Activated CD4-positive, alpha-beta memory T cell treated with anti-CD3 and anti-CD28 coated beads for 36 hours (primary cell): ENCODE data around the gene TNIP2. TPM values are rescaled to one million over a fixed set of nuclear protein-coding genes. Genes with fewer than 3 reads are reported as not detected.

ENCODE experiments used
- CTCF ChIA-PET: fragments of 350-600 bp; sonication (Branson Sonifier 250); formaldehyde crosslinking; loops from one replicate; lab custom pipeline; 2021; ENCODE audit warnings: antibody characterized with exemption, inconsistent platforms; lab: Charles Lee
- POLR2A ChIA-PET: fragments of 350-600 bp; sonication (Branson Sonifier 250); formaldehyde crosslinking; loops from one replicate; lab custom pipeline; 2021; ENCODE audit warnings: antibody characterized with exemption; lab: Charles Lee
- DNase-seq: peaks from one replicate; pipeline ENCODE4 v3.0.0-alpha.2; 2020
- H3K27ac Mint-ChIP-seq: one replicate; pipeline ENCODE4 v1.8.0; 2021; ENCODE audit warnings: mixed read lengths
- H3K27me3 Mint-ChIP-seq: one replicate; pipeline ENCODE4 v1.8.0; 2021; ENCODE audit warnings: mixed read lengths
- H3K36me3 Mint-ChIP-seq: one replicate; pipeline ENCODE4 v1.8.0; 2021; ENCODE audit warnings: mixed read lengths
- H3K4me1 Mint-ChIP-seq: one replicate; pipeline ENCODE4 v1.8.0; 2021; ENCODE audit warnings: low read depth, mixed read lengths
- H3K4me3 Mint-ChIP-seq: one replicate; pipeline ENCODE4 v1.8.0; 2021; ENCODE audit warnings: mild to moderate bottlenecking, mixed read lengths
- H3K9me3 Mint-ChIP-seq: one replicate; pipeline ENCODE4 v1.8.0; 2021; ENCODE audit warnings: mixed read lengths
- intact Hi-C: fragments of 100-400 bp; cut with micrococcal nuclease; formaldehyde crosslinking; loops from one replicate; pipeline ENCODE4 v1.15.1; 2023
- total RNA-seq, 2 experiments: library from RNA; stranded (reverse); gene quantifications; one replicate each; pipeline ENCODE4 v1.2.3, GENCODE V29; 2021

TNIP2 gene
- total RNA-seq, 2 experiments from 2014 or later, result 74.2 to 77.5 TPM

- intact Hi-C loops, result no loop called here
- H3K27ac Mint-ChIP-seq, result peak overlapping the region; percentile 8
- no peak overlapping the region for H3K4me3 Mint-ChIP-seq
- CTCF ChIA-PET, result no interaction called here
- POLR2A ChIA-PET, result no interaction called here
- H3K36me3 Mint-ChIP-seq, result peaks cover 59% of the 10 kb centered on the region
- no peak for DNase-seq
- H3K4me1 Mint-ChIP-seq, result peaks cover 6% of the 10 kb centered on the region
- no peaks in the 10 kb centered on the region for H3K27me3 Mint-ChIP-seq
- H3K9me3 Mint-ChIP-seq, result no peaks in the 10 kb centered on the region
These were observed 56.6 kb downstream of the TNIP2 start for GRCh38 chr4:2699534-2699933.

GRCh38 chr4:2698951-2699505 is 57.1 kb downstream of the TNIP2 start:
- Mint-ChIP-seq H3K27ac (peak overlapping the region; percentile 18), H3K9me3 (no peaks in the 10 kb centered on the region), H3K4me1 (peaks cover 6% of the 10 kb centered on the region), H3K27me3 (no peaks in the 10 kb centered on the region), H3K36me3 (peaks cover 61% of the 10 kb centered on the region), H3K4me3 (no peak overlapping the region)
- CTCF ChIA-PET, result no interaction called here
- intact Hi-C loops, result no loop called here
- POLR2A ChIA-PET, result no interaction called here
- DNase-seq, result no peak

GRCh38 chr4:2698504-2698903 is 57.6 kb downstream of the TNIP2 start:
- DNase-seq, result no peak
- ChIA-PET POLR2A (no interaction called here), CTCF (no interaction called here)
- Mint-ChIP-seq H3K27me3 (no peaks in the 10 kb centered on the region), H3K4me1 (peaks cover 6% of the 10 kb centered on the region), H3K4me3 (no peak overlapping the region), H3K36me3 (peaks cover 66% of the 10 kb centered on the region), H3K27ac (peak overlapping the region; percentile 34), H3K9me3 (no peaks in the 10 kb centered on the region)
- intact Hi-C loops, result no loop called here

- CTCF ChIA-PET, result no interaction called here
- intact Hi-C loops, result no loop called here
- no peaks in the 10 kb centered on the region for H3K27me3 Mint-ChIP-seq
- no peaks in the 10 kb centered on the region for H3K9me3 Mint-ChIP-seq
- H3K27ac Mint-ChIP-seq, result no peak overlapping the region
- DNase-seq, result no peak
- POLR2A ChIA-PET, result no interaction called here
- H3K36me3 Mint-ChIP-seq, result peaks cover 66% of the 10 kb centered on the region
- H3K4me3 Mint-ChIP-seq, result no peak overlapping the region
- peaks cover 6% of the 10 kb centered on the region for H3K4me1 Mint-ChIP-seq
These were observed 58.1 kb downstream of the TNIP2 start for GRCh38 chr4:2697995-2698414.

- peaks cover 18% of the 10 kb centered on the region for H3K4me1 Mint-ChIP-seq
- H3K9me3 Mint-ChIP-seq, result no peaks in the 10 kb centered on the region
- peaks cover 63% of the 10 kb centered on the region for H3K36me3 Mint-ChIP-seq
- no peak for DNase-seq
- intact Hi-C loops, result no loop called here
- H3K27me3 Mint-ChIP-seq, result no peaks in the 10 kb centered on the region
- H3K27ac Mint-ChIP-seq, result no peak overlapping the region
- H3K4me3 Mint-ChIP-seq, result no peak overlapping the region
- CTCF ChIA-PET, result no interaction called here
- POLR2A ChIA-PET, result no interaction called here
These were observed 59.7 kb downstream of the TNIP2 start for GRCh38 chr4:2696423-2696822.

- intact Hi-C loops, result no loop called here
- Mint-ChIP-seq H3K4me1 (peaks cover 25% of the 10 kb centered on the region), H3K36me3 (peaks cover 63% of the 10 kb centered on the region), H3K27ac (peak overlapping the region; percentile 8), H3K27me3 (no peaks in the 10 kb centered on the region), H3K9me3 (no peaks in the 10 kb centered on the region), H3K4me3 (no peak overlapping the region)
- ChIA-PET CTCF (interaction anchor here (1.0 kb wide), 1 partner anchor 283 kb away, joined by 3 read pairs; no protein-coding TSS in a partner anchor), POLR2A (no interaction called here)
- no peak for DNase-seq
These were observed 60.6 kb downstream of the TNIP2 start for GRCh38 chr4:2695346-2696060.

GRCh38 chr4:2694691-2695090 is 61.4 kb downstream of the TNIP2 start:
- Mint-ChIP-seq H3K27me3 (no peaks in the 10 kb centered on the region), H3K27ac (no peak overlapping the region), H3K4me3 (no peak overlapping the region), H3K36me3 (peaks cover 61% of the 10 kb centered on the region), H3K9me3 (no peaks in the 10 kb centered on the region), H3K4me1 (peaks cover 31% of the 10 kb centered on the region)
- ChIA-PET POLR2A (no interaction called here), CTCF (interaction anchor here (1.0 kb wide), 1 partner anchor 283 kb away, joined by 3 read pairs; no protein-coding TSS in a partner anchor)
- intact Hi-C loops, result no loop called here
- DNase-seq, result no peak

GRCh38 chr4:2691952-2692435 is 64.1 kb downstream of the TNIP2 start:
- H3K4me1 Mint-ChIP-seq, result peaks cover 25% of the 10 kb centered on the region
- H3K27ac Mint-ChIP-seq, result peak overlapping the region; percentile 78
- H3K4me3 Mint-ChIP-seq, result no peak overlapping the region
- H3K27me3 Mint-ChIP-seq, result no peaks in the 10 kb centered on the region
- peak; percentile 66 for DNase-seq
- H3K36me3 Mint-ChIP-seq, result peaks cover 50% of the 10 kb centered on the region
- ChIA-PET CTCF (interaction anchor here (0.7 kb wide), 1 partner anchor 32 kb away, joined by 3 read pairs; no protein-coding TSS in a partner anchor), POLR2A (interaction anchor here (2.1 kb wide), 1 partner anchor 54 kb away, joined by 6 read pairs; no protein-coding TSS in a partner anchor)
- H3K9me3 Mint-ChIP-seq, result no peaks in the 10 kb centered on the region
- intact Hi-C loops, result loop anchor here (1.0 kb wide), 1 partner anchor 54 kb away; no protein-coding TSS in a partner anchor

Other genes with a start within 250 kb of the TNIP2 start
- 10 to 100 TPM; 21.7 to 22.6 TPM for gene FAM193A, start 219.7 kb downstream of the TNIP2 start, total RNA-seq
- 10 to 100 TPM; 55.9 to 62.8 TPM for gene SH3BP2, start 36.7 kb upstream of the TNIP2 start, total RNA-seq
- 100 to 1,000 TPM; 212 TPM for gene ADD1, start 87.5 kb upstream of the TNIP2 start, total RNA-seq
- 10 to 100 TPM; 67.4 to 73.4 TPM for gene NOP14, start 207.1 kb upstream of the TNIP2 start, total RNA-seq
- gene GRK4, start 207.2 kb upstream of the TNIP2 start, total RNA-seq, result 1 to 10 TPM; 2.3 to 3.0 TPM